Omental fat pad (tissue), 4 donors: ENCODE data around the gene HSF2BP. TPM values are rescaled to one million over a fixed set of nuclear protein-coding genes. Genes with fewer than 3 reads are reported as not detected.
A peak's percentile ranks its signal among the peaks of the same experiment; 100 is the strongest.
"Not testable (repeated sequence)": the region's sequence is repeated elsewhere in the genome, so short reads cannot be mapped to it uniquely, and the experiment has no call there.

Experiments used
- ATAC-seq: fragments of 150-250 bp; one replicate; pipeline ENCODE4 v1.9.1; 2016; ENCODE audit warnings: mild to moderate bottlenecking, moderate library complexity; ENCODE audit not compliant: low FRiP score
- DNase-seq: peaks from one replicate; pipeline ENCODE4 v3.0.0-alpha.2; 2019; ENCODE audit warnings: low spot score
- small RNA-seq: library from RNA; depleted of rRNA; stranded (forward); fragments of <200 nt; gene quantifications from one replicate; pipeline ENCODE3, GENCODE V24; 2016
- total RNA-seq, 4 donors: library from RNA; depleted of rRNA; stranded (reverse); fragments of >200 nt; gene quantifications; one replicate each; pipeline ENCODE4 v1.1.0, GENCODE V29; 2016

HSF2BP gene
- total RNA-seq, 4 donors from 2014 or later: 0.94 to 1.6 (median 1.1) TPM; not detected in 1

- not testable (repeated sequence) for DNase-seq, ATAC-seq
These were observed 160.4 kb downstream of the HSF2BP start for GRCh38 chr21:43498924-43499323.

- DNase-seq: not testable (repeated sequence)
These were observed 161.2 kb downstream of the HSF2BP start for GRCh38 chr21:43498065-43498464.

GRCh38 chr21:43494279-43495012 is 164.8 kb downstream of the HSF2BP start:
- DNase-seq: not testable (repeated sequence)
- ATAC-seq: peak; percentile 87

More at GRCh38 chr21:43498065-43498464, 161.2 kb downstream of the HSF2BP start:
- not testable (repeated sequence) for ATAC-seq

GRCh38 chr21:43493471-43493870 is 165.8 kb downstream of the HSF2BP start:
- DNase-seq, ATAC-seq: not testable (repeated sequence)

- ATAC-seq, DNase-seq: not testable (repeated sequence)
These were observed 171.1 kb downstream of the HSF2BP start for GRCh38 chr21:43488235-43488634.

- not testable (repeated sequence) for ATAC-seq
These were observed 173.2 kb downstream of the HSF2BP start for GRCh38 chr21:43486051-43486450.

GRCh38 chr21:43485016-43485415 is 174.3 kb downstream of the HSF2BP start:
- DNase-seq, ATAC-seq: not testable (repeated sequence)

More at GRCh38 chr21:43486051-43486450, 173.2 kb downstream of the HSF2BP start:
- not testable (repeated sequence) for DNase-seq

- not testable (repeated sequence) for DNase-seq
- peak; percentile 35 for ATAC-seq
These were observed 180.1 kb downstream of the HSF2BP start for GRCh38 chr21:43479197-43479596.

Small RNAs within 50 kb of the gene (small RNA-seq; reads per million reads assigned to genes)
- gene MIR6070: not detected

Other genes starting within 250 kb of the HSF2BP start
- 10 to 100 TPM in 2 of 4 donors, 1 to 10 TPM in 2; 3.8 to 86.6 (median 14.5) TPM for gene SIK1, start 232.4 kb downstream of the HSF2BP start, total RNA-seq
- gene RRP1B, start 72 bp upstream of the HSF2BP start, total RNA-seq: 10 to 100 TPM; 19.4 to 47.4 (median 22.0) TPM
- 100 to 1,000 TPM in 2 of 4 donors, 10 to 100 TPM in 2; 58.8 to 111 (median 93.5) TPM for gene PDXK, start 59.6 kb upstream of the HSF2BP start, total RNA-seq
- gene CSTB, start 116.8 kb upstream of the HSF2BP start, total RNA-seq: 10 to 100 TPM in 3 of 4 donors, 1 to 10 TPM in 1; 8.0 to 27.9 (median 17.7) TPM
- 10 to 100 TPM; 22.0 to 66.8 (median 25.4) TPM for gene RRP1, start 130.1 kb upstream of the HSF2BP start, total RNA-seq
- 10 to 100 TPM; 29.7 to 47.0 (median 43.3) TPM for gene AGPAT3, start 205.7 kb upstream of the HSF2BP start, total RNA-seq